GM21526 (cell line): ENCODE measurements around the gene ANKRD24.
"Not testable (repeated sequence)": the region's sequence is repeated elsewhere in the genome, so short reads cannot be mapped to it uniquely, and the experiment has no call there.

Experiments used
- ATAC-seq: cut with Tn5 transposase; IDR thresholded peaks from one replicate; pipeline ENCODE4 v1.9.1; 2021; ENCODE audit warnings: moderate library complexity; ENCODE audit not compliant: unreplicated experiment, low FRiP score

ANKRD24 gene

GRCh38 chr19:4182084-4182810 is at the start of gene ANKRD24, which contains the start of gene SIRT6:
Gene ANKRD24 (plus strand): TSS chr19:4182689. CDS start chr19:4186426, 3,737 bp downstream.
Gene SIRT6 (minus strand): TSS chr19:4182563. CDS start chr19:4182539, 24 bp downstream.
- ATAC-seq, result no peak

- ATAC-seq, result no peak
These were observed 48.1 kb upstream of the ANKRD24 start for GRCh38 chr19:4134351-4134750.

- not testable (repeated sequence) for ATAC-seq
These were observed 47.1 kb upstream of the ANKRD24 start for GRCh38 chr19:4135386-4135785.

- no peak for ATAC-seq
These were observed 45.8 kb upstream of the ANKRD24 start for GRCh38 chr19:4136680-4137088.

- no peak for ATAC-seq
These were observed 44.0 kb upstream of the ANKRD24 start for GRCh38 chr19:4138445-4138844.

GRCh38 chr19:4139614-4140236 is 42.8 kb upstream of the ANKRD24 start:
- no peak for ATAC-seq

- ATAC-seq, result no peak
These were observed 42.2 kb upstream of the ANKRD24 start for GRCh38 chr19:4140237-4140711.

- not testable (repeated sequence) for ATAC-seq
These were observed 39.6 kb upstream of the ANKRD24 start for GRCh38 chr19:4142916-4143315.

- ATAC-seq, result no peak
These were observed 37.7 kb upstream of the ANKRD24 start for GRCh38 chr19:4144666-4145249.

GRCh38 chr19:4149518-4150288 is 32.8 kb upstream of the ANKRD24 start:
- no peak for ATAC-seq

GRCh38 chr19:4151623-4152022 is 30.9 kb upstream of the ANKRD24 start:
- no peak for ATAC-seq

- ATAC-seq, result no peak
These were observed 30.1 kb upstream of the ANKRD24 start for GRCh38 chr19:4152241-4152998.

GRCh38 chr19:4154571-4155312 is 27.7 kb upstream of the ANKRD24 start:
- ATAC-seq, result no peak

GRCh38 chr19:4157164-4157563 is 25.3 kb upstream of the ANKRD24 start:
- no peak for ATAC-seq

GRCh38 chr19:4157971-4158370 is 24.5 kb upstream of the ANKRD24 start:
- ATAC-seq, result not testable (repeated sequence)

- ATAC-seq, result no peak
These were observed 20.9 kb upstream of the ANKRD24 start for GRCh38 chr19:4161415-4162077.

GRCh38 chr19:4164262-4164661 is 18.2 kb upstream of the ANKRD24 start:
- ATAC-seq, result no peak

GRCh38 chr19:4171676-4172075 is 10.8 kb upstream of the ANKRD24 start:
- no peak for ATAC-seq
